ENCODE measurements around the gene PIP5K1C. TPM values are rescaled to one million over a fixed set of nuclear protein-coding genes. Genes with fewer than 3 reads are reported as not detected.

Gene PIP5K1C
- polyA plus RNA-seq, 2 of the 4 experiments (the other 2 are of a cell fraction): 2.6 to 9.3 TPM

DNA sequence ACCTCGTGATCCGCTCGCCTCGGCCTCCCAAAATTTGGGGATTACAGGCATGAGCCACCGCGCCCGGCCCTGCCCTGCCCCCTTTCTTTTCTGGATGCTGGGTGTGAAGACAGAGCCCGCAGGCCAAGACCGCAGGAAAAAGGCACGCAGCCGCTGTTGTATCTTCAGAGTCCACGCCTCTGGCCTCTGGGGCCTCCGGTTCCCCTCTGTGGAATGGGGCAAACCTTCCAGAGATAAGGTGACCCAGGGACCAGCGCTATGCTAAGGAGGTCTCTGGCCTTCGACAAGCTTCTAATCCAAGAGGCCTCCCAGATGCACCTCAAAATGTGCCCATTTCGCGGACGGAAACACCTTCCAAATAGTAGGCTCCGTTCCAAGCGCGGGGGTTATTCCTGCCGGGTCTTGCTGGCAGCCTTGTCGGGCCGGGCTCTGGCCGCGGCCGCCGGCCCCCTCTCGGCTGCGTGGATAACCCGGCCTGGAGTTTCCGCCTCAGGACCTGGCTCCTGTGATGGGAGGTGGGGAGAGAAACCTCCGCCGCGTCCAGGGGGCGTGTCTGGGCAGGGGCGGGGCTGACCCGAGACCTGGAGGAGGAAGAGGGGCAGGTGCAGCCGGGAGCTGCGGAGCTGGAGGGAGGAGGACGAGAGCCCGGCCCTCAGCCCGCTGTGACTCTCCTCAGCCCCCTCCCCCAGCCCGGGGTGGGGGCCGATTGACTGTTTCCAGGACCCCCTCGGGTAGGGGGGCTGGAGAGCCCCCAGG is 21.0 kb upstream of the PIP5K1C start:
- POLR2A ChIA-PET: no interaction called here
- 47% methylated on average over 14 of the region's 46 CpGs for WGBS (ENCODE audit: missing lambda C conversion rate)
- FAIRE-seq: no peak

More for the DNA sequence above, 21.0 kb upstream of the PIP5K1C start:
- ATAC-seq: peak; percentile 75 to 78
- TF ChIP-seq, protein P1, sequence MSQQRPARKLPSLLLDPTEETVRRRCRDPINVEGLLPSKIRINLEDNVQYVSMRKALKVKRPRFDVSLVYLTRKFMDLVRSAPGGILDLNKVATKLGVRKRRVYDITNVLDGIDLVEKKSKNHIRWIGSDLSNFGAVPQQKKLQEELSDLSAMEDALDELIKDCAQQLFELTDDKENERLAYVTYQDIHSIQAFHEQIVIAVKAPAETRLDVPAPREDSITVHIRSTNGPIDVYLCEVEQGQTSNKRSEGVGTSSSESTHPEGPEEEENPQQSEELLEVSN (IDR thresholded peaks at IDR 0.05; ENCODE audit: borderline replicate concordance, low read depth): 0 out of 2 replicates have a peak, but pooled peaks have one; percentile 35
- TF ChIP-seq ZSCAN20 (CRISPR knock-in tag; IDR thresholded peaks at IDR 0.05): no peak
- TF ChIP-seq, protein P2, sequence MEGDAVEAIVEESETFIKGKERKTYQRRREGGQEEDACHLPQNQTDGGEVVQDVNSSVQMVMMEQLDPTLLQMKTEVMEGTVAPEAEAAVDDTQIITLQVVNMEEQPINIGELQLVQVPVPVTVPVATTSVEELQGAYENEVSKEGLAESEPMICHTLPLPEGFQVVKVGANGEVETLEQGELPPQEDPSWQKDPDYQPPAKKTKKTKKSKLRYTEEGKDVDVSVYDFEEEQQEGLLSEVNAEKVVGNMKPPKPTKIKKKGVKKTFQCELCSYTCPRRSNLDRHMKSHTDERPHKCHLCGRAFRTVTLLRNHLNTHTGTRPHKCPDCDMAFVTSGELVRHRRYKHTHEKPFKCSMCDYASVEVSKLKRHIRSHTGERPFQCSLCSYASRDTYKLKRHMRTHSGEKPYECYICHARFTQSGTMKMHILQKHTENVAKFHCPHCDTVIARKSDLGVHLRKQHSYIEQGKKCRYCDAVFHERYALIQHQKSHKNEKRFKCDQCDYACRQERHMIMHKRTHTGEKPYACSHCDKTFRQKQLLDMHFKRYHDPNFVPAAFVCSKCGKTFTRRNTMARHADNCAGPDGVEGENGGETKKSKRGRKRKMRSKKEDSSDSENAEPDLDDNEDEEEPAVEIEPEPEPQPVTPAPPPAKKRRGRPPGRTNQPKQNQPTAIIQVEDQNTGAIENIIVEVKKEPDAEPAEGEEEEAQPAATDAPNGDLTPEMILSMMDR (IDR thresholded peaks at IDR 0.05): no peak
- TF ChIP-seq, protein P3, sequence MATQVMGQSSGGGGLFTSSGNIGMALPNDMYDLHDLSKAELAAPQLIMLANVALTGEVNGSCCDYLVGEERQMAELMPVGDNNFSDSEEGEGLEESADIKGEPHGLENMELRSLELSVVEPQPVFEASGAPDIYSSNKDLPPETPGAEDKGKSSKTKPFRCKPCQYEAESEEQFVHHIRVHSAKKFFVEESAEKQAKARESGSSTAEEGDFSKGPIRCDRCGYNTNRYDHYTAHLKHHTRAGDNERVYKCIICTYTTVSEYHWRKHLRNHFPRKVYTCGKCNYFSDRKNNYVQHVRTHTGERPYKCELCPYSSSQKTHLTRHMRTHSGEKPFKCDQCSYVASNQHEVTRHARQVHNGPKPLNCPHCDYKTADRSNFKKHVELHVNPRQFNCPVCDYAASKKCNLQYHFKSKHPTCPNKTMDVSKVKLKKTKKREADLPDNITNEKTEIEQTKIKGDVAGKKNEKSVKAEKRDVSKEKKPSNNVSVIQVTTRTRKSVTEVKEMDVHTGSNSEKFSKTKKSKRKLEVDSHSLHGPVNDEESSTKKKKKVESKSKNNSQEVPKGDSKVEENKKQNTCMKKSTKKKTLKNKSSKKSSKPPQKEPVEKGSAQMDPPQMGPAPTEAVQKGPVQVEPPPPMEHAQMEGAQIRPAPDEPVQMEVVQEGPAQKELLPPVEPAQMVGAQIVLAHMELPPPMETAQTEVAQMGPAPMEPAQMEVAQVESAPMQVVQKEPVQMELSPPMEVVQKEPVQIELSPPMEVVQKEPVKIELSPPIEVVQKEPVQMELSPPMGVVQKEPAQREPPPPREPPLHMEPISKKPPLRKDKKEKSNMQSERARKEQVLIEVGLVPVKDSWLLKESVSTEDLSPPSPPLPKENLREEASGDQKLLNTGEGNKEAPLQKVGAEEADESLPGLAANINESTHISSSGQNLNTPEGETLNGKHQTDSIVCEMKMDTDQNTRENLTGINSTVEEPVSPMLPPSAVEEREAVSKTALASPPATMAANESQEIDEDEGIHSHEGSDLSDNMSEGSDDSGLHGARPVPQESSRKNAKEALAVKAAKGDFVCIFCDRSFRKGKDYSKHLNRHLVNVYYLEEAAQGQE (IDR thresholded peaks at IDR 0.05): no peak
- TF ChIP-seq MAZ (IDR thresholded peaks at IDR 0.05; ENCODE audit: borderline replicate concordance, low read depth, low read length): peak; percentile 92; the same call in 1 of the 2 replicates
- TF ChIP-seq, protein P4, sequence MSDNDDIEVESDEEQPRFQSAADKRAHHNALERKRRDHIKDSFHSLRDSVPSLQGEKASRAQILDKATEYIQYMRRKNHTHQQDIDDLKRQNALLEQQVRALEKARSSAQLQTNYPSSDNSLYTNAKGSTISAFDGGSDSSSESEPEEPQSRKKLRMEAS (IDR thresholded peaks at IDR 0.05): peak; percentile 73
- no peak for TF ChIP-seq MYC (IDR thresholded peaks at IDR 0.05; ENCODE audit: borderline replicate concordance, low read length)
- TF ChIP-seq GATA3 (IDR thresholded peaks at IDR 0.05; ENCODE audit: borderline replicate concordance): peak; percentile 33; the same call in 1 of the 2 replicates
- TF ChIP-seq HOXA7 (CRISPR knock-in tag; IDR thresholded peaks at IDR 0.05): no peak
- TF ChIP-seq NR3C1 (IDR thresholded peaks at IDR 0.05): no peak
- peak; percentile 95; the same call in 1 of the 2 replicates for TF ChIP-seq RCOR1 (IDR thresholded peaks at IDR 0.05; ENCODE audit: low read depth, low read length)
- TF ChIP-seq FOSL2 (IDR thresholded peaks at IDR 0.05): no peak
- TF ChIP-seq FOSL2 (CRISPR knock-in tag; IDR thresholded peaks at IDR 0.05): 0 out of 2 replicates have a peak, but pooled peaks have one; percentile 16
- TF ChIP-seq CEBPB (IDR thresholded peaks at IDR 0.05): no peak
- TF ChIP-seq MAFK (IDR thresholded peaks at IDR 0.05; ENCODE audit: partially characterized antibody): no peak
- TF ChIP-seq CHD4 (IDR thresholded peaks at IDR 0.05; ENCODE audit: borderline replicate concordance): peak; percentile 90; the same call in 1 of the 2 replicates
- TF ChIP-seq POLR2AphosphoS2 (conservative IDR thresholded peaks at IDR 0.05; ENCODE audit: low read length): no peak
- no peak for TF ChIP-seq SMC3 (IDR thresholded peaks at IDR 0.05)
- peak in 1 of 2 experiments; percentile 63; a peak in 2 of 5 replicates for TF ChIP-seq JUN (IDR thresholded peaks at IDR 0.05)
- TF ChIP-seq KDM1A (IDR thresholded peaks at IDR 0.05; ENCODE audit: low read depth): peak; percentile 97
- TF ChIP-seq, protein P5, sequence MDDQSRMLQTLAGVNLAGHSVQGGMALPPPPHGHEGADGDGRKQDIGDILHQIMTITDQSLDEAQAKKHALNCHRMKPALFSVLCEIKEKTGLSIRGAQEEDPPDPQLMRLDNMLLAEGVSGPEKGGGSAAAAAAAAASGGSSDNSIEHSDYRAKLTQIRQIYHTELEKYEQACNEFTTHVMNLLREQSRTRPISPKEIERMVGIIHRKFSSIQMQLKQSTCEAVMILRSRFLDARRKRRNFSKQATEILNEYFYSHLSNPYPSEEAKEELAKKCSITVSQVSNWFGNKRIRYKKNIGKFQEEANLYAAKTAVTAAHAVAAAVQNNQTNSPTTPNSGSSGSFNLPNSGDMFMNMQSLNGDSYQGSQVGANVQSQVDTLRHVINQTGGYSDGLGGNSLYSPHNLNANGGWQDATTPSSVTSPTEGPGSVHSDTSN (IDR thresholded peaks at IDR 0.05): peak; percentile 46; the same call in 1 of the 2 replicates
- TF ChIP-seq, protein P6, sequence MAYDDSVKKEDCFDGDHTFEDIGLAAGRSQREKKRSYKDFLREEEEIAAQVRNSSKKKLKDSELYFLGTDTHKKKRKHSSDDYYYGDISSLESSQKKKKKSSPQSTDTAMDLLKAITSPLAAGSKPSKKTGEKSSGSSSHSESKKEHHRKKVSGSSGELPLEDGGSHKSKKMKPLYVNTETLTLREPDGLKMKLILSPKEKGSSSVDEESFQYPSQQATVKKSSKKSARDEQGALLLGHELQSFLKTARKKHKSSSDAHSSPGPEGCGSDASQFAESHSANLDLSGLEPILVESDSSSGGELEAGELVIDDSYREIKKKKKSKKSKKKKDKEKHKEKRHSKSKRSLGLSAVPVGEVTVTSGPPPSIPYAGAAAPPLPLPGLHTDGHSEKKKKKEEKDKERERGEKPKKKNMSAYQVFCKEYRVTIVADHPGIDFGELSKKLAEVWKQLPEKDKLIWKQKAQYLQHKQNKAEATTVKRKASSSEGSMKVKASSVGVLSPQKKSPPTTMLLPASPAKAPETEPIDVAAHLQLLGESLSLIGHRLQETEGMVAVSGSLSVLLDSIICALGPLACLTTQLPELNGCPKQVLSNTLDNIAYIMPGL (CRISPR knock-in tag; IDR thresholded peaks at IDR 0.05; ENCODE audit: borderline replicate concordance): no peak
- TF ChIP-seq RFX5 (IDR thresholded peaks at IDR 0.05): peak; percentile 55; the same call in 1 of the 2 replicates
- TF ChIP-seq HDAC2 (IDR thresholded peaks at IDR 0.05): peak; percentile 67; the same call in 1 of the 2 replicates
- no peak for TF ChIP-seq ZC3H11A (IDR thresholded peaks at IDR 0.05)
- TF ChIP-seq, protein P7, sequence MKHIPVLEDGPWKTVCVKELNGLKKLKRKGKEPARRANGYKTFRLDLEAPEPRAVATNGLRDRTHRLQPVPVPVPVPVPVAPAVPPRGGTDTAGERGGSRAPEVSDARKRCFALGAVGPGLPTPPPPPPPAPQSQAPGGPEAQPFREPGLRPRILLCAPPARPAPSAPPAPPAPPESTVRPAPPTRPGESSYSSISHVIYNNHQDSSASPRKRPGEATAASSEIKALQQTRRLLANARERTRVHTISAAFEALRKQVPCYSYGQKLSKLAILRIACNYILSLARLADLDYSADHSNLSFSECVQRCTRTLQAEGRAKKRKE (CRISPR knock-in tag; IDR thresholded peaks at IDR 0.05; ENCODE audit: low read depth): no peak
- Histone ChIP-seq H3K4me1 (peaks cover 35% of the 10 kb centered on the region), H3K4me3 (peak overlapping the region; percentile 38), H3K27ac (peak overlapping the region; percentile 51 to 77; a peak in 4 of 6 replicates), H3K4me2 (peak overlapping the region; percentile 89), H3K9me3 (no peaks in the 10 kb centered on the region)
- DNase-seq (ENCODE audit: low read depth in 1 of 2, low spot score in 1 of 2): peak; percentile 68 to 91
- CTCF ChIA-PET: interaction anchor here (0.9 to 7.5 kb wide), 5 partner anchors 10 to 55 kb away, joined by 3 to 57 read pairs (median 11); partner anchors contain the start of genes PIP5K1C and TJP3

All from A549 (cell line).